ENCODE measurements around the gene MAP2K1.

GRCh38 chr15:66402761-66403284, 16.1 kb downstream of the MAP2K1 start:
- TF ChIP-seq, protein P1, sequence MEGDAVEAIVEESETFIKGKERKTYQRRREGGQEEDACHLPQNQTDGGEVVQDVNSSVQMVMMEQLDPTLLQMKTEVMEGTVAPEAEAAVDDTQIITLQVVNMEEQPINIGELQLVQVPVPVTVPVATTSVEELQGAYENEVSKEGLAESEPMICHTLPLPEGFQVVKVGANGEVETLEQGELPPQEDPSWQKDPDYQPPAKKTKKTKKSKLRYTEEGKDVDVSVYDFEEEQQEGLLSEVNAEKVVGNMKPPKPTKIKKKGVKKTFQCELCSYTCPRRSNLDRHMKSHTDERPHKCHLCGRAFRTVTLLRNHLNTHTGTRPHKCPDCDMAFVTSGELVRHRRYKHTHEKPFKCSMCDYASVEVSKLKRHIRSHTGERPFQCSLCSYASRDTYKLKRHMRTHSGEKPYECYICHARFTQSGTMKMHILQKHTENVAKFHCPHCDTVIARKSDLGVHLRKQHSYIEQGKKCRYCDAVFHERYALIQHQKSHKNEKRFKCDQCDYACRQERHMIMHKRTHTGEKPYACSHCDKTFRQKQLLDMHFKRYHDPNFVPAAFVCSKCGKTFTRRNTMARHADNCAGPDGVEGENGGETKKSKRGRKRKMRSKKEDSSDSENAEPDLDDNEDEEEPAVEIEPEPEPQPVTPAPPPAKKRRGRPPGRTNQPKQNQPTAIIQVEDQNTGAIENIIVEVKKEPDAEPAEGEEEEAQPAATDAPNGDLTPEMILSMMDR (IDR thresholded peaks at IDR 0.05), result no peak
- no peak for TF ChIP-seq POLR2A (IDR thresholded peaks at IDR 0.05; ENCODE audit: low read depth)
